HepG2 (cell line): ENCODE measurements around the gene ANKRD52. TPM values are rescaled to one million over a fixed set of nuclear protein-coding genes. Genes with fewer than 3 reads are reported as not detected.

Experiments used
- ATAC-seq: fragments of 200-7000 bp; cut with Tn5 transposase; 3 replicates; pipeline ENCODE4 v1.9.1; 2020; ENCODE audit warnings: mild to moderate bottlenecking, moderate library complexity
- BruUV-seq: library from RNA; stranded (reverse); fragments of 400-500 nt; replicated peaks from 2 replicates; lab custom pipeline; 2021; lab: Mats Ljungman, UMichigan
- CTCF ChIA-PET: fragments of 300-600 bp; formaldehyde crosslinking; extraction: SDS; loops from one replicate; lab custom pipeline; 2021; ENCODE audit warnings: low total read pairs, inconsistent platforms, low intra/inter-chr PET ratio; lab: Yijun Ruan, JAX
- POLR2A ChIA-PET: fragments of 350-600 bp; sonication (Branson Sonifier 250); formaldehyde crosslinking; loops from one replicate; lab custom pipeline; 2020; ENCODE audit warnings: antibody characterized with exemption, inconsistent platforms; lab: Yijun Ruan, JAX
- DNase-seq: peaks from one replicate; pipeline ENCODE4 v3.0.0-alpha.2; 2015; ENCODE audit warnings: low spot score
- FAIRE-seq: peaks from 3 replicates; lab custom pipeline; 2011; peaks lifted over from hg19 to GRCh38; lab: Jason Lieb, UNC
- H2AFZ ChIP-seq: one replicate; pipeline ENCODE4 v1.6.1; 2011; ENCODE audit warnings: low read length, inconsistent platforms
- H3K27ac ChIP-seq: fragments of 300-600 bp; 3 replicates; pipeline ENCODE4 v1.8.0; 2011; ENCODE audit warnings: mixed run types, mild to moderate bottlenecking, mixed read lengths, low read length, inconsistent platforms; ENCODE audit not compliant: insufficient read depth; ENCODE audit errors: extremely low read length
- H3K27me3 ChIP-seq, 2 experiments: fragments of 200-600 bp in 1 of 2; 2 replicates in 1 of 2; 3 replicates in 1 of 2; pipeline versions ENCODE4 v1.6.0 to v1.8.0; 2011; ENCODE audit warnings: low read length in 2 of 2, mild to moderate bottlenecking in 2 of 2, moderate library complexity in 2 of 2, inconsistent platforms in 1 of 2; ENCODE audit not compliant: insufficient read depth in 2 of 2, control insufficient read depth in 1 of 2
- H3K36me3 ChIP-seq, 2 experiments: fragments of 200-600 bp in 1 of 2; replicated peaks in 1 of 2; 2 replicates in 1 of 2; 3 replicates in 1 of 2; pipeline versions ENCODE4 v1.5.1 to v1.8.0; 2011; ENCODE audit warnings: low read length in 2 of 2, inconsistent platforms in 1 of 2; ENCODE audit not compliant: insufficient read depth in 2 of 2, control insufficient read depth in 1 of 2
- H3K4me1 ChIP-seq: 2 replicates; pipeline ENCODE4 v1.5.1; 2012; ENCODE audit warnings: low read length, inconsistent platforms; ENCODE audit not compliant: insufficient read depth
- H3K4me2 ChIP-seq: 2 replicates; pipeline ENCODE4 v1.6.0; 2011; ENCODE audit warnings: low read depth, low read length, inconsistent platforms
- H3K4me3 ChIP-seq, 3 experiments: fragments of 200-600 bp in 1 of 3; sonication (generic), shearing (Covaris generic) in 1 of 3; replicated peaks in 1 of 3; 2 replicates each; pipeline ENCODE4 v1.5.1; 2011 to 2016; ENCODE audit warnings: low read length in 3 of 3, inconsistent platforms in 2 of 3, low read depth in 2 of 3, mild to moderate bottlenecking in 2 of 3, control low read depth in 1 of 3, mixed read lengths in 1 of 3; ENCODE audit not compliant: insufficient read depth in 1 of 3
- H3K79me2 ChIP-seq: one replicate; pipeline ENCODE4 v1.6.1; 2011; ENCODE audit warnings: low read length, inconsistent platforms; ENCODE audit not compliant: insufficient read depth
- H3K9ac ChIP-seq: 2 replicates; pipeline ENCODE4 v1.6.0; 2011; ENCODE audit warnings: mild to moderate bottlenecking, low read depth, low read length, inconsistent platforms; ENCODE audit not compliant: insufficient read depth
- H3K9me3 ChIP-seq: 2 replicates; pipeline ENCODE4 v1.5.1; 2012; ENCODE audit warnings: mild to moderate bottlenecking, low read length
- H4K20me1 ChIP-seq: 2 replicates; pipeline ENCODE4 v1.6.0; 2011; ENCODE audit warnings: inconsistent platforms, mild to moderate bottlenecking, low read length, moderate library complexity; ENCODE audit not compliant: insufficient read depth
- ERF ChIP-seq: IDR thresholded peaks from 2 replicates; pipeline ENCODE4 v1.6.1; 2018; ENCODE audit warnings: missing biosample characterization, missing genetic modification reagents
- KDM5A ChIP-seq: fragments of 200-600 bp; sonication (generic); IDR thresholded peaks from 2 replicates; pipeline ENCODE4 v1.7.0; 2018; ENCODE audit warnings: antibody characterized with exemption, mild to moderate bottlenecking, low read length, borderline replicate concordance
- KMT2B ChIP-seq: IDR thresholded peaks from 2 replicates; pipeline ENCODE4 v1.6.1; 2016; ENCODE audit warnings: missing genetic modification reagents, missing compliant biosample characterization
- PAF1 ChIP-seq: IDR thresholded peaks from 2 replicates; pipeline ENCODE4 v1.6.1; 2016; ENCODE audit warnings: missing genetic modification reagents, missing compliant biosample characterization
- PHF21A ChIP-seq: sonication (generic); formaldehyde crosslinking; IDR thresholded peaks from 2 replicates; pipeline ENCODE4 v1.5.0; 2020; ENCODE audit warnings: mild to moderate bottlenecking, missing genetic modification reagents
- SATB2 ChIP-seq: sonication (generic); formaldehyde crosslinking; IDR thresholded peaks from 2 replicates; pipeline ENCODE4 v1.5.0; 2020; ENCODE audit warnings: missing genetic modification reagents
- YEATS4 ChIP-seq: sonication (generic); formaldehyde crosslinking; IDR thresholded peaks from 2 replicates; pipeline ENCODE4 v1.4.0; 2020; ENCODE audit warnings: missing genetic modification reagents, borderline replicate concordance
- ZBTB7B ChIP-seq: sonication (generic); formaldehyde crosslinking; IDR thresholded peaks from 2 replicates; pipeline ENCODE4 v1.4.0; 2020; ENCODE audit warnings: missing genetic modification reagents
- ZNF225 ChIP-seq: sonication (generic); formaldehyde crosslinking; IDR thresholded peaks from 2 replicates; pipeline ENCODE4 v1.4.0; 2020; ENCODE audit warnings: mild to moderate bottlenecking, missing genetic modification reagents
- WGBS: methylation state at CpG from one replicate; pipeline ENCODE4 v1.1.6; 2017; ENCODE audit warnings: low lambda C conversion rate; 5-methylcytosine and 5-hydroxymethylcytosine counted together
- in situ Hi-C: cut with HindIII; loops from 2 replicates; pipeline ENCODE4 v1.10.0; 2017; ENCODE audit warnings: low pct_unique_long_range_greater_than_20kb; ENCODE audit not compliant: extremely low pct_ligation_motif_present
- intact Hi-C: fragments of 100-400 bp; cut with micrococcal nuclease; formaldehyde crosslinking; loops from one replicate; pipeline ENCODE4 v1.10.0; 2022; ENCODE audit not compliant: unreplicated experiment
- polyA plus RNA-seq, 8 experiments: library from polyadenylated mRNA; depleted of rRNA in 3 of 8; stranded (reverse) in 7 of 8; unstranded in 1 of 8; fragments of >200 nt; fragmentation: Illumina TruSeq in 4 of 8; extraction: Trizol in 4 of 8; gene quantifications; 2 replicates each; pipeline versions ENCODE4 v1.2.1 to v1.2.3, GENCODE V29; 2011 to 2016; ENCODE audit warnings: low read depth in 4 of 8, missing spikeins in 1 of 8, mixed read lengths in 1 of 8; ENCODE audit not compliant: insufficient read depth in 1 of 8
- total RNA-seq, 5 experiments: library from RNA; depleted of rRNA; stranded (reverse); fragments of >200 nt; fragmentation: Illumina TruSeq; extraction: Trizol; gene quantifications; 2 replicates each; pipeline ENCODE4 v1.2.3, GENCODE V29; 2016; ENCODE audit warnings: low read depth in 1 of 5

ANKRD52 gene
- total and polyA plus RNA-seq, 2 of the 13 experiments (the other 11 are each of a cell fraction or from before 2014, with no cell fraction given) = 7.8 to 9.2 TPM

DNA sequence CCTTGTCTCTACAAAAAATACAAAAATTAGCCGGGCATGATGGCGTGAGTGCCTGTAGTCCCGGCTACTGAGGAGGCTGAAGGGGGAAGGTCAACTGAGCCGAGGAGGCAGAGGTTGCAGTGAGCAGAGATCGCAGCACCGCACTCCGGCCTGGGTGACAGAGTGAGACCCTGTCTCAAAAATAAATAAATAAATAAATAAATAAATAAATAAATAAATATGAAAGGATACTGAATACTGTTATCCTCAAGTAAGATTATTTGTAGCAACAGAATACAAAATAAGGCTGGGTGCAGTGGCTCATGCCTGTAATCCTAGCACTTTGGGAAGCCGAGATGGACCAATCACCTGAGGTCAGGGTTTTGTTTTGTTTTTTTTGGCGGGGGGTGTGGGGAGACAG lies 38.3 kb downstream of the ANKRD52 start:
- Histone ChIP-seq H3K27me3 (no peaks in the 10 kb centered on the region; a peak in 1 of 5 replicates), H3K9me3 (no peaks in the 10 kb centered on the region), H3K4me2 (peak overlapping the region; percentile 95; the same call in 1 of the 2 replicates), H3K9ac (no peak overlapping the region), H3K36me3 (peaks cover 0 to 10% of the 10 kb centered on the region in 2 experiments; a peak in 2 of 5 replicates), H3K27ac (no peak overlapping the region), H3K79me2 (peaks cover 12% of the 10 kb centered on the region), H4K20me1 (no peaks in the 10 kb centered on the region), H2AFZ (no peak overlapping the region), H3K4me1 (peaks cover 27% of the 10 kb centered on the region), H3K4me3 (no peak overlapping the region)
- CTCF ChIA-PET = no interaction called here
- 93% methylated on average over 9 of the region's 9 CpGs for WGBS
- no TSS peak for BruUV-seq
- in situ Hi-C loops (loop anchor here (5.0 kb wide), 1 partner anchor 37 kb away; the partner anchor contains the start of gene ANKRD52), intact Hi-C loops (loop anchor here (2.0 to 5.0 kb wide), 2 partner anchors 13 to 37 kb away; partner anchors contain the start of gene ANKRD52)
- ATAC-seq (no peak), DNase-seq (no peak), FAIRE-seq (no peak)
- TF ChIP-seq YEATS4 (CRISPR knock-in tag) (no peak), KDM5A (no peak), ZBTB7B (CRISPR knock-in tag) (no peak), SATB2 (CRISPR knock-in tag) (no peak)
- POLR2A ChIA-PET = interaction anchor here (3.1 to 3.8 kb wide), 3 partner anchors 12 to 39 kb away, joined by 24 to 96 read pairs (median 34); partner anchors contain the start of genes ANKRD52 and SLC39A5

DNA sequence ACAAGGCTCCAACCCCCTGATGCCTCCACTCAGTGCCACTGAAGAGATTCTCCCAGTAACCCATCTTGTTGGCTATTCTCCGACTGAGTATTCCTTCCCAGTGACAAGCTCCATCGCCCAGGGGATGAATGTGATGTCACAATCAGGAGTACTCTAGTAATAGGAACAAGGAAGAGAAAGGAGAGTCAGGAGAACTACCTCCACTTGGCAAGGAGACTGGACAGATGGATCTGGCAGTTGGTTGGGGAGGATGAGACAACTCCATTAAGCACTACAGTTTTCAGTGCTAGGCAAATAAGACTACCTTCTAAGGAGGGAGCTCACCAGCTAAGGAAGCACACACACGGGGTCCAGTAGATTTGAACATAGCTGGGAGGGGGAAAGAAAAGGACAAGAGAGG lies 41.7 kb downstream of the ANKRD52 start:
- peaks cover 9% of the 10 kb centered on the region for H3K4me1 ChIP-seq
- H3K9ac ChIP-seq = no peak overlapping the region
- TF ChIP-seq PAF1 = no peak
- no peak for TF ChIP-seq KMT2B (CRISPR knock-in tag)
- no peak for TF ChIP-seq ZNF225 (CRISPR knock-in tag)
- TF ChIP-seq PHF21A = no peak
- no peak for TF ChIP-seq ERF (CRISPR knock-in tag)
- ChIA-PET POLR2A (no interaction called here), CTCF (no interaction called here)
- FAIRE-seq (no peak), ATAC-seq (no peak), DNase-seq (no peak)
- intact Hi-C loops (no loop called here), in situ Hi-C loops (no loop called here)
- peaks cover 12% of the 10 kb centered on the region for H3K79me2 ChIP-seq
- H3K9me3 ChIP-seq = no peaks in the 10 kb centered on the region
- peaks cover 8 to 40% of the 10 kb centered on the region in 2 experiments; a peak in 4 of 5 replicates for H3K36me3 ChIP-seq
- H4K20me1 ChIP-seq = no peaks in the 10 kb centered on the region
- no TSS peak for BruUV-seq
- H3K27ac ChIP-seq = no peak overlapping the region
- 98% methylated on average over 3 of the region's 3 CpGs for WGBS
- H2AFZ ChIP-seq = no peak overlapping the region
- no peak overlapping the region for H3K4me3 ChIP-seq
- H3K27me3 ChIP-seq = no peaks in the 10 kb centered on the region; a peak in 1 of 5 replicates
- no peak overlapping the region for H3K4me2 ChIP-seq
